GM23338 (cell line): ENCODE data around the gene STYK1.
"Not testable (repeated sequence)": the region's sequence is repeated elsewhere in the genome, so short reads cannot be mapped to it uniquely, and the experiment has no call there.

ENCODE experiments used
- CTCF ChIP-seq, 2 experiments: fragments of 200-600 bp in 1 of 2; sonication (generic) in 1 of 2; conservative IDR thresholded peaks; 2 replicates each; pipeline versions ENCODE4 v1.5.1 to v1.6.1; 2016 to 2017; ENCODE audit warnings: antibody characterized with exemption in 2 of 2, low read depth in 2 of 2, mild to moderate bottlenecking in 2 of 2, moderate library complexity in 1 of 2
- EZH2 ChIP-seq: fragments of 200-600 bp; sonication (generic); IDR thresholded peaks from one replicate; pipeline ENCODE4 v1.8.0; 2017; ENCODE audit warnings: antibody characterized with exemption, mild to moderate bottlenecking, low read depth; ENCODE audit not compliant: unreplicated experiment
- POLR2AphosphoS5 ChIP-seq: IDR thresholded peaks from 2 replicates; pipeline ENCODE4 v1.6.1; 2016; ENCODE audit warnings: antibody characterized with exemption, low read depth
- REST ChIP-seq: IDR thresholded peaks from one replicate; pipeline ENCODE4 v1.6.1; 2018; ENCODE audit warnings: antibody characterized with exemption; ENCODE audit not compliant: unreplicated experiment

GRCh38 chr12:10646576-10646975 is 27.3 kb downstream of the STYK1 start:
- not testable (repeated sequence) for TF ChIP-seq CTCF (conservative IDR thresholded peaks at IDR 0.05; ENCODE audit: low read depth in 2 of 2); REST; EZH2; POLR2AphosphoS5
